Measurements from ENCODE around the gene AP2S1.

DNA sequence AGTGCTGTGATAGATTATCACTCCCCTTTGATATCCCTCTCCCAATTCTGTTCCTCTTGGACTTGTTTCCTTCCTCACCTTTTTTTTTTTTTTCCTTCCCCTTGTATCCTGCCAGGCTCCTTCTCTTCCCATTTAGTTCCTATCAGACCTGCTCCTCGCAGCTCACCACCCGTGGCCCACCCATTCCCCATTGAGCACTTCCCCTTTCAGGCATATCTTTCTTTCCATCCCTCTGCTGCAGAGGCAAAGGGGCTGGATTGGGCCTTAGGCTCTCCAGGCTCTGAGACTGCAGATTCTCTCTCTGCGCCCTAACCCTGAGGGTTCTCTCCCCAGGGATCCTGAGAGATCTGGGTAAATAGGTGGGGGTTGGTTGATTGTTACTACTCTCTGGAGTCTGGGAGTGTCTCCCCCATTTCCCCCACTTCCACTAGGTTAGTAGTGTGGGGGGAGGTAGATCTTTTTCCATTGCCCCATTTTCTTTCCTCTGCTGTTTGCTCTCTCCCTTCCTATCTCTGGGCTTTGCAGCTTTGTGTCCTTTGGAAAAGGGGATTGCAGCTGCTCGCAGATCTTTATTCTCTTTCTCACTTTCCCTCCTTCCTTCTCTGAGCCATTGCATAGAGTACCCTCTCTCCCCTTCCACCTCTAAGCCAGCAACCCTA is 12.5 kb upstream of the AP2S1 start:
- TF ChIP-seq EZH2 (IDR thresholded peaks at IDR 0.05; ENCODE audit: borderline replicate concordance, insufficient read depth, low read length, poor library complexity, severe bottlenecking) (no peak), EP300 (conservative IDR thresholded peaks at IDR 0.05; ENCODE audit: poor library complexity, severe bottlenecking) (no peak), TAF1 (IDR thresholded peaks at IDR 0.05; ENCODE audit: low read depth) (no peak), POLR2AphosphoS5 (IDR thresholded peaks at IDR 0.05) (no peak), RAD21 (conservative IDR thresholded peaks at IDR 0.05) (no peak), SMC3 (conservative IDR thresholded peaks at IDR 0.05; ENCODE audit: poor library complexity) (no peak)
- TF ChIP-seq, protein P1, sequence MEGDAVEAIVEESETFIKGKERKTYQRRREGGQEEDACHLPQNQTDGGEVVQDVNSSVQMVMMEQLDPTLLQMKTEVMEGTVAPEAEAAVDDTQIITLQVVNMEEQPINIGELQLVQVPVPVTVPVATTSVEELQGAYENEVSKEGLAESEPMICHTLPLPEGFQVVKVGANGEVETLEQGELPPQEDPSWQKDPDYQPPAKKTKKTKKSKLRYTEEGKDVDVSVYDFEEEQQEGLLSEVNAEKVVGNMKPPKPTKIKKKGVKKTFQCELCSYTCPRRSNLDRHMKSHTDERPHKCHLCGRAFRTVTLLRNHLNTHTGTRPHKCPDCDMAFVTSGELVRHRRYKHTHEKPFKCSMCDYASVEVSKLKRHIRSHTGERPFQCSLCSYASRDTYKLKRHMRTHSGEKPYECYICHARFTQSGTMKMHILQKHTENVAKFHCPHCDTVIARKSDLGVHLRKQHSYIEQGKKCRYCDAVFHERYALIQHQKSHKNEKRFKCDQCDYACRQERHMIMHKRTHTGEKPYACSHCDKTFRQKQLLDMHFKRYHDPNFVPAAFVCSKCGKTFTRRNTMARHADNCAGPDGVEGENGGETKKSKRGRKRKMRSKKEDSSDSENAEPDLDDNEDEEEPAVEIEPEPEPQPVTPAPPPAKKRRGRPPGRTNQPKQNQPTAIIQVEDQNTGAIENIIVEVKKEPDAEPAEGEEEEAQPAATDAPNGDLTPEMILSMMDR (IDR thresholded peaks at IDR 0.05; ENCODE audit: poor library complexity, severe bottlenecking) = no peak
- TF ChIP-seq, protein P2, sequence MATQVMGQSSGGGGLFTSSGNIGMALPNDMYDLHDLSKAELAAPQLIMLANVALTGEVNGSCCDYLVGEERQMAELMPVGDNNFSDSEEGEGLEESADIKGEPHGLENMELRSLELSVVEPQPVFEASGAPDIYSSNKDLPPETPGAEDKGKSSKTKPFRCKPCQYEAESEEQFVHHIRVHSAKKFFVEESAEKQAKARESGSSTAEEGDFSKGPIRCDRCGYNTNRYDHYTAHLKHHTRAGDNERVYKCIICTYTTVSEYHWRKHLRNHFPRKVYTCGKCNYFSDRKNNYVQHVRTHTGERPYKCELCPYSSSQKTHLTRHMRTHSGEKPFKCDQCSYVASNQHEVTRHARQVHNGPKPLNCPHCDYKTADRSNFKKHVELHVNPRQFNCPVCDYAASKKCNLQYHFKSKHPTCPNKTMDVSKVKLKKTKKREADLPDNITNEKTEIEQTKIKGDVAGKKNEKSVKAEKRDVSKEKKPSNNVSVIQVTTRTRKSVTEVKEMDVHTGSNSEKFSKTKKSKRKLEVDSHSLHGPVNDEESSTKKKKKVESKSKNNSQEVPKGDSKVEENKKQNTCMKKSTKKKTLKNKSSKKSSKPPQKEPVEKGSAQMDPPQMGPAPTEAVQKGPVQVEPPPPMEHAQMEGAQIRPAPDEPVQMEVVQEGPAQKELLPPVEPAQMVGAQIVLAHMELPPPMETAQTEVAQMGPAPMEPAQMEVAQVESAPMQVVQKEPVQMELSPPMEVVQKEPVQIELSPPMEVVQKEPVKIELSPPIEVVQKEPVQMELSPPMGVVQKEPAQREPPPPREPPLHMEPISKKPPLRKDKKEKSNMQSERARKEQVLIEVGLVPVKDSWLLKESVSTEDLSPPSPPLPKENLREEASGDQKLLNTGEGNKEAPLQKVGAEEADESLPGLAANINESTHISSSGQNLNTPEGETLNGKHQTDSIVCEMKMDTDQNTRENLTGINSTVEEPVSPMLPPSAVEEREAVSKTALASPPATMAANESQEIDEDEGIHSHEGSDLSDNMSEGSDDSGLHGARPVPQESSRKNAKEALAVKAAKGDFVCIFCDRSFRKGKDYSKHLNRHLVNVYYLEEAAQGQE (IDR thresholded peaks at IDR 0.05; ENCODE audit: borderline replicate concordance) = peak; percentile 19
